Mucosa of rectum (tissue), 2 donors: Measurements from ENCODE around the gene THRA.

Experiments
- H3K27ac ChIP-seq, 2 donors: one replicate each; pipeline ENCODE4 v1.7.0; 2013; ENCODE audit warnings: inconsistent platforms in 2 of 2, low read depth in 2 of 2, low read length in 2 of 2
- H3K27me3 ChIP-seq, 2 donors: one replicate each; pipeline ENCODE4 v1.7.0; 2013; ENCODE audit warnings: low read length in 2 of 2; ENCODE audit not compliant: control insufficient read depth in 2 of 2, insufficient read depth in 2 of 2
- H3K36me3 ChIP-seq, 2 donors: one replicate each; pipeline ENCODE4 v1.7.0; 2013; ENCODE audit warnings: low read length in 2 of 2; ENCODE audit not compliant: control insufficient read depth in 2 of 2, insufficient read depth in 2 of 2
- H3K4me1 ChIP-seq, 2 donors: one replicate each; pipeline ENCODE4 v1.7.0; 2013; ENCODE audit warnings: low read length in 2 of 2, mild to moderate bottlenecking in 1 of 2; ENCODE audit not compliant: control insufficient read depth in 2 of 2, insufficient read depth in 2 of 2
- H3K4me3 ChIP-seq, 2 donors: one replicate each; pipeline ENCODE4 v1.7.0; 2013; ENCODE audit warnings: low read length in 2 of 2
- H3K9ac ChIP-seq, 2 donors: one replicate each; pipeline ENCODE4 v1.7.0; 2013; ENCODE audit warnings: low read length in 2 of 2, low read depth in 1 of 2, mild to moderate bottlenecking in 1 of 2
- H3K9me3 ChIP-seq, 2 donors: one replicate each; pipeline ENCODE4 v1.7.0; 2013; ENCODE audit warnings: low read length in 2 of 2; ENCODE audit not compliant: control insufficient read depth in 2 of 2
- donor health status: healthy.
- donor health status: Normal muscosa, but diverticular disease.

Gene THRA

DNA sequence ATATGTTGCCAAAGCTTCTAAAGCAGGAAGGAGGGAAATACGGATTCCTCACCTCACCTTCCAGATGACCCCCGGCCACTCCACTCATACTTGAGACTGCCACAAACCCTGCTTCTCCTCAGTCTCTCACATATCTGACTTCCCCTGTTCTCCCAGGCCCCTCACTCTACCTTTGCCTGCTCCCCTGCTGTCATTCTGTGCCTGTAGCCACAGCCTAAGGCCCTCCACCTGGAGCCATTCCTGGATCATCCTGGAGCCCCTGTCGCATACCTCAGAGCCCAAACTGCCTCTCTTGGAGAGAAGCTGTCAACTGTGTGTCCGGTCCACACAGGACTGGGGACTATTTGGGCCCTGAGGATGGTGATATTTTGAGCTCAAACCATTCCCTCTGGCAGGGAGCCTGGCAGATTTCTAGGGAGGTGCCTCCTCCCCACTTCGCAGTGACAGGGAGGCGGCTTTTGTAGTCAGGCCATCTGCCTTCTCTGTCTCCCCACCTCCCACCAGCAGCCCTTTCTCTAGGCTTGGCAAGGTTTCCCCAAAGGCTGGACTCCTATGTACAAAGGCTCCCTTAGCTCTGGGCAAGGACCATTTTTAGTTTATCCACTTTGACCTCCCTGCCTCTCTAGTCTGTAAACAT, 6.3 kb upstream of the THRA start:
- Histone ChIP-seq H3K27ac (no peak overlapping the region), H3K9ac (no peak overlapping the region), H3K4me1 (peaks cover 10 to 11% of the 10 kb centered on the region in 2 donors), H3K4me3 (no peak overlapping the region), H3K36me3 (peaks cover 0 to 12% of the 10 kb centered on the region in 2 donors), H3K27me3 (no peaks in the 10 kb centered on the region), H3K9me3 (no peaks in the 10 kb centered on the region)

DNA sequence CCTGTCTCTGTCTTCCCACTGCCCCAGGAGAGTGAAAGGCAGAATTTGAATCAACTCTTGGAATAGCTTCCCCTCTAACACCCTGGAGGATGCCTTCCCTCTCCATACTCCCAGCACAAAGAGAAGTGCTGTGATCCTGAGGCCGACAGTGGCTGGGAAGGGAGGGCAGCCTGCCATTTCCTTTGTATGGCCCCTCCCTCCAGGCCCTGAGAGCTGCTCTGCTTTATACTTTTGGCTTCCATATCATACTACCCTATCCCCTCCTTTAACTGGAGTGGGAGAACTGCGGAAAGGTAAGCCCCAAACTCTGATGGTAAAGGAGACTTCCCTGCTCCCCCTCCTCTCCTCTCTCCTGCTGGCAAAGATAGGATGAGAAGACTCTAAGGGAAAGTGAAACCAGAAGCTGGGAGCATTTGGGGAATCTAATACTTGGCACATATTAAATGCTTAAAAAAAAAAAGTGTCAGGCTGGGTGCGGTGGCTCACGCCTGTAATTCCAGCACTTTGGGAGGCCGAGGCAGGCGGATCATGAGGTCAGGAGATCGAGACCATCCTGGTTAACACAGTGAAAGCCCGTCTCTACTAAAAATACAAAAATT, 4.5 kb upstream of the THRA start:
- H3K27me3 ChIP-seq = no peaks in the 10 kb centered on the region
- no peak overlapping the region for H3K9ac ChIP-seq
- no peaks in the 10 kb centered on the region for H3K9me3 ChIP-seq
- H3K27ac ChIP-seq = peak overlapping the region in 1 of 2 donors; percentile 71
- H3K4me1 ChIP-seq = peaks cover 14 to 15% of the 10 kb centered on the region in 2 donors
- H3K4me3 ChIP-seq = no peak overlapping the region
- no peaks in the 10 kb centered on the region for H3K36me3 ChIP-seq

DNA sequence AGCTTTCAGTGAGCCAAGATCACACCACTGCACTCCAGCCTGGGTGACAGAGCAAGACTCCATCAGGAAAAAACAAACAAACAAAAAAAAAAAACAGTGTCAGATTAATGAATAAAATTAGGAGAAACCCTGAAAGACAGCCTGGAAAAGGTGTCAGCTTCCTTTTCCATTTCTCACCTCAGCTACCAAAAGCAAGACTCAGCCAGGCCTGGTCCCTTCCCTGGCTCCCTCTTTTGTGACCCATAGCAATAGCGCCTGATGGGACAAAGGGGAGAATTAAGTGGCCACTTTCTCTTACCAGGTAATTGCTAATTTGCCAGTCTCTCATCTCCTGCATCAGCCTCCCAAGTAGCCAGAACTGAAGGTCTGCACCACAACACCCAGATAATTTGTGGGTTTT, 3.9 kb upstream of the THRA start:
- H3K4me3 ChIP-seq = no peak overlapping the region
- H3K36me3 ChIP-seq = no peaks in the 10 kb centered on the region
- H3K9ac ChIP-seq = no peak overlapping the region
- H3K9me3 ChIP-seq = no peaks in the 10 kb centered on the region
- peaks cover 12 to 15% of the 10 kb centered on the region in 2 donors for H3K4me1 ChIP-seq
- H3K27ac ChIP-seq = peak overlapping the region in 1 of 2 donors; percentile 71
- H3K27me3 ChIP-seq = no peaks in the 10 kb centered on the region

DNA sequence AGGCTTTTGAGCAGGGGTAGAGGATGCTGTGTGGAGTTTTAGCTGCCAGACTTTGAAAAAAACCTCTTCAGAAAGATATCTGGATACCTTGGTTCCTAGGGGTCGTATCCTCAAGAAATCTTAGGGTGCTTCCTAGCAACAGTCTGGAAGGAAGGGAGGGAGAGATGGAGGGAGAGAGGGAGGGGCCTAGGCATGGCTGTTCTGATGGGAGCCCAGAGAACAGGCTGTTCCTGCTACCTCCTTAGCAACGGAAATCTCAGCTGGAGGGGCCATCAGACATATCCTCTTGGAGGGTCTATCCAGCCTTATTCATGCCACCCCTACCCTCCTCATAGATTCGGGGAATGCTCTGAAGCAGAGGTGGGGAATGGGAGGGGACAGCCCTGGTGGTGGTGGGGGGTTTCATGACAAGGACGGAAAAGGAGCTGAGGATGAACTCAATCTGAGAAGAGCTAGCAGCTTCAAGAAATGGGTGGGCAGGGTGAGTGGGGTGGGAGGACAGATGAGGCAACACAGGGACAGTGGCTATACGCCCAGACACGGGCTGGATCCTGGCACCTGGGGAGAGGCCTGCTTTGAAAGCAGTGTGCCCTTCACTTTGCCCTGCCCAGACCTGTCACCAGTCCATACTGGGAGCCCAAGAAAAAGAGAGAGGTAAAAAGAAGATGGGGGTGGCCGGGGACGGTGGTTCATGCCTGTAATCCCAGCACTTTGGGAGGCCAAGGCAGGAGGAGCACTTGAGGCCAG, 2.9 kb upstream of the THRA start:
- no peak overlapping the region for H3K4me3 ChIP-seq
- no peak overlapping the region for H3K9ac ChIP-seq
- no peaks in the 10 kb centered on the region for H3K9me3 ChIP-seq
- H3K4me1 ChIP-seq = peaks cover 19 to 22% of the 10 kb centered on the region in 2 donors
- H3K27ac ChIP-seq = no peak overlapping the region
- no peaks in the 10 kb centered on the region for H3K27me3 ChIP-seq
- H3K36me3 ChIP-seq = no peaks in the 10 kb centered on the region

DNA sequence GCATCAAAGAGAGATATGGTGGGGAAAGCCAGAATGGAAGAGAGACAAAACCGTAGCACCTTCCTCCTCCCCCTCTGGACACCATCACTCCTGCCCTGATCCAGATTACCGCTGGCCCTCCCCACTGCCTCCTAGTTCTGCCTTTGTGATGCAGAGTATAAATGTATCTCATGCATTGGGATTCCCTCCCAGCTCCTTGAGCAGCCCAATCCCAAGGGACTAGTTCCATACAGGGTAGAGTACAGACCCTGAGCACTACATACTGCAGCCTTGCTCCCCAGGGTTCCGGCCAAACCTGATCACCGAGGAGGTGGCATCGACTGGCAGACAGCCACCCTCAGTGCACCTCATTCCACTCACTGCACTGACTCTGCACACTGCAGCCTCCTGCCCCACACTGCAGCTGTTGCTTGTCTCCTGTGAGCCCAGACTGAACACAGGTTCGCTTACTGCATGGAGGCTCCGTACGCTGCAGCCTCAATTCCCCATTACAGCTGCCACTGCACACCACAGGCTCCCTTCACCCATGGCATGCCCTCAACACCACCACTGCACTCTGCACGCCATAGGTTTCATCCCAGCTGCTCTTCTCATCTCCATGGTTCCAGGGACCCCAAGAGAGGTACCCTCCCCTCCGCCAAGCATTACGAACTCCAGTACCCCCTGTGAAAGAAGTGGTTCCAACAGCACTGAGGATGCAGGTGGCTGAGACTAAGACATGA, 1.7 kb upstream of the THRA start:
- no peaks in the 10 kb centered on the region for H3K9me3 ChIP-seq

DNA sequence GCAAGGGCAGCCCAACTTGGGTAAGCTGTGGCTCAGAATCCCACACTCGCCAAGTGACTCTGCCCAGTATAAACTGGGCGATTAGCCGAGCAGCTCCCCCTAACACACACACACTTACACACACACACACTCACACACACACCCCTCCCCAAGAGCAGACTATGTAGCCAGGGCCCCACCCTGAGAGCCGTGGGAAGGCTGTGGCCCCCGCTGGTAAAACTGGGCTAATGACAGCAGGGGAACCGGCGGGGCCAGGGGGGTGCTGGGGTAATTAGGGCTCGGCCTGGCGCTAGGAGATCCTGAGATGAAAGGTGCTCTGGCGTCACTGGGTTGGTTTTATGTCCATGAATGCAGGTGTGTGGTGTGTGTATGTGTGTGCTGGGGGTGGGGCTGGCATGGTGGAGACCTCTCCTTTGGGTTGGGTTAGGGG, 1.1 kb upstream of the THRA start:
- Histone ChIP-seq H3K27ac (peak overlapping the region in 1 of 2 donors; percentile 19), H3K36me3 (no peaks in the 10 kb centered on the region), H3K4me3 (no peak overlapping the region), H3K9ac (peak overlapping the region; percentile 70 to 75), H3K9me3 (no peaks in the 10 kb centered on the region), H3K4me1 (peaks cover 30 to 31% of the 10 kb centered on the region in 2 donors), H3K27me3 (no peaks in the 10 kb centered on the region)

More for the DNA sequence above, 1.7 kb upstream of the THRA start:
- Histone ChIP-seq H3K36me3 (no peaks in the 10 kb centered on the region), H3K27ac (no peak overlapping the region), H3K9ac (no peak overlapping the region), H3K27me3 (no peaks in the 10 kb centered on the region), H3K4me1 (peaks cover 28 to 29% of the 10 kb centered on the region in 2 donors), H3K4me3 (no peak overlapping the region)

DNA sequence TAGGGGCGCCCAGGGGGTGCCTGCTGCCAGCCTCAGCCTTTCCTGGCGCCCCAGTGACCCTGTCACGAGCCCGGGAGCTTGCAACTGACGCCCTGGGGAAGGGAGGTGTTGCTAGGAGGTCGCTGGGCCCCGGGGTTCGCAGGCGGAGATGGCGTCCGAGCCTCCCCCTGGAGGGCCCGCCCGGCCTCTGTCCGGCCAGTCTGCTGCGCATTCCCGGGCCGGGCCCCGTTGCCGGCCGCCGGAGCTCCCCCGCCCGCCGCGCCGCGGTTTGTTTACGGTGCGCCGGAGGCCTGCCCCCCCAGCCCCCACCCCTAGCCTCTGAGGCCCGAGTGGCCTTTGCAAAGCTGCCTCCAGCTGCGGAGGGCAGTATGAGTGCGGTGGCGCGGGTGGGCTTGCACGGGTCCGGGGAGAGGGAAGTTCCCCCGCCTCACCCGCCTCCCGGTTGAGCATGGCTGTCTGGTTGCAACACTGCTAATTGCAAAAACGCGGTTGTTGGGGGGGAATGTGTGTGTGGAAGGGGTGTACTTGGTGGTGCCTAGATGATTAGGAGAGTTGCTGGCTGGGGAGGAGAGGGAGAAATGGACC, 514 bp downstream of the THRA start:
- peak overlapping the region; percentile 88 to 93 for H3K9ac ChIP-seq
- H3K9me3 ChIP-seq = no peaks in the 10 kb centered on the region
- no peaks in the 10 kb centered on the region for H3K27me3 ChIP-seq
- H3K27ac ChIP-seq = peak overlapping the region; percentile 87 to 89
- no peaks in the 10 kb centered on the region for H3K36me3 ChIP-seq
- H3K4me1 ChIP-seq = peaks cover 39 to 40% of the 10 kb centered on the region in 2 donors
- H3K4me3 ChIP-seq = peak overlapping the region; percentile 89 to 92

DNA sequence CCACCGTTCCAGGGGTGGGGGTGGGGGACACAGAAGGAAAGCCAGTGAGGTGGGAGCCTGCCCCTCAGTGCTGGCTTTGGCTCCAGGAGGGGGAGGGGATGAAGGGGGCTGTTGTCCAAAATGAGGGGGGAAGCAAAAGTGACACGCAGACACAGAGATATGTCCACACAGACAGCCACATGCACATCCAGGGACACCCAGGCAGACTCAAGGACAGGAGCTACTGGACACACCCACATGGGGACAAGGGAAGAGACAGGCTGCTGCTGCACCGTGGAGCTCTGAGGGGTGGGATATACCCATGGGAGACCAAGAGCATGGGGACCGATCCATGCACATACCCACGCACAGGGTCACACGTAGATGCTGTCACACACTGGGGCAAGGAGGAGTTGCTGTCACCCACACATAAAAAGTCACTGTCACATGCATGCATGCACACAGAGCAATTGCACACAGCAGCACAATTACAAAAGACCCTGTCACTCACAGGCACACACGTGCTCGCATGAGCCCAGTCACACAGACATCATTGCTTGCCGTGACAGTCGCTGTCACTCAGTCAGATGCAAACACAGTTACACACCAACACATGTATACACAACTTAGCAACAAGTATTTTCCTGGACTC, 1.3 kb downstream of the THRA start:
- H3K9me3 ChIP-seq = no peaks in the 10 kb centered on the region
- peak overlapping the region; percentile 88 to 93 for H3K9ac ChIP-seq
- H3K4me3 ChIP-seq = peak overlapping the region; percentile 89 to 92
- no peaks in the 10 kb centered on the region for H3K36me3 ChIP-seq
- peak overlapping the region; percentile 87 to 89 for H3K27ac ChIP-seq
- peaks cover 43 to 47% of the 10 kb centered on the region in 2 donors for H3K4me1 ChIP-seq
- no peaks in the 10 kb centered on the region for H3K27me3 ChIP-seq

DNA sequence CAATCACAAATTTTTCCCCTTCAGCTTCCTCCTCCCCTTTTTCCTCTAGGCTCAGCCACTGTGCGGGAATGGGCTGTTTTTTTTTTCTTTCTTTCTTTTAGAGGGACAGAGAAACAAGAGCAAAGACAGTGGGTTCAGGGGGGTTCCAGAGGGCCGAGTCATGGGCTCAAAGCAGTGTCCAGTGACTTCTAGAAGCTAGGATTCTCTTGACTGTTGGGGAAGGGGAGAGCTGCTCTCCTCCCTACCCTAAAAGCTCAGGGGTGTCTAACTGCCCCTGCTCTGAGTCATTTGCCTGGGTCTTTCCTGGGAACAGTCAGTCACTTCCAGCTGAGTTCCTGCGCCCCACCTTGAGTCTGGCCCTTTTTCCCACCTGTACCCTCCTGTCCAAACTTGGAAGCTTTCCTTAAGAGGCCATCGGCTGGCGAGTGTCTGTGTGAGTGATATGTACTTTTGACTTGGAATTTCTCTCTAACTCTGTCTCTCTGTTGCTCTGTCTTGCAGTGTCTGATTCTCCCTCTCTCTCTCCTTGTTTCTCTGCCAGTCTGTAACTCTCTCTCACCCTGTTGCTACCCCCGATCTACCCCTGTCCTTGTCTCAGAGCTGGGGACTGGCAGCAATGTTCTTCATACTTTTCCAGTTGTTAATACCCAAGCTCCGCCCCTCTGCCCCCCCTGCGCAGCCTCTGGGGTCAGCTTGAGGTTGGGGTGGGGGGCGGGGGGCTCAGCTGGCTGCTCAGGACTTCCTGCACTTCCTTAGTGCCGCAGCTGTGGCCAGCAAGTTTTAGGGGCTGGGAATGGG, 2.4 kb downstream of the THRA start:
- Histone ChIP-seq H3K27ac (peak overlapping the region; percentile 87 to 89), H3K4me3 (peak overlapping the region; percentile 89 to 92), H3K9ac (peak overlapping the region; percentile 88 to 93), H3K36me3 (no peaks in the 10 kb centered on the region), H3K9me3 (no peaks in the 10 kb centered on the region), H3K27me3 (no peaks in the 10 kb centered on the region), H3K4me1 (peaks cover 54 to 59% of the 10 kb centered on the region in 2 donors)
